GM21360 (cell line): Measurements from ENCODE around the gene AGPAT4.

Experiments used
- ATAC-seq: cut with Tn5 transposase; IDR thresholded peaks from one replicate; pipeline ENCODE4 v1.9.1; 2021; ENCODE audit warnings: mild to moderate bottlenecking, moderate library complexity; ENCODE audit not compliant: unreplicated experiment

Gene AGPAT4

DNA sequence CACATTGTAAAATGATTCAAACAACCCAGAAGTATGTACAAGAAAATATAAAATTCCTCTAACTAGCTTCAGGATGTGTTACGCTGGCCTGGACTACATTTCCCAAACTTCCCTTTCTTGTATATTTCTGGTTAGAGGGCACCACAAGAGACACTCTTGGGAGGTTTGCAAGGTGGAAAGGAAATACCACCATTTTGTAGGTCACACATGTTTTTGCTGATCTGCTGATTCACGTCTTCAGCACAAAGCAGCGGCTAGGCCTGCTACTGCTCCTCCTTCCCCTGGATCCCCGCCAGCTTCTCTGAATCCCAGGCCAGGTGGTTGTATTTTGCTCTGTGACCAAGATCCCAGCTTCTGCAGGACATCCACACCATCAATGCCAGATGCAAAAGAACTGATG lies 104.2 kb downstream of the AGPAT4 start:
- ATAC-seq: no peak

DNA sequence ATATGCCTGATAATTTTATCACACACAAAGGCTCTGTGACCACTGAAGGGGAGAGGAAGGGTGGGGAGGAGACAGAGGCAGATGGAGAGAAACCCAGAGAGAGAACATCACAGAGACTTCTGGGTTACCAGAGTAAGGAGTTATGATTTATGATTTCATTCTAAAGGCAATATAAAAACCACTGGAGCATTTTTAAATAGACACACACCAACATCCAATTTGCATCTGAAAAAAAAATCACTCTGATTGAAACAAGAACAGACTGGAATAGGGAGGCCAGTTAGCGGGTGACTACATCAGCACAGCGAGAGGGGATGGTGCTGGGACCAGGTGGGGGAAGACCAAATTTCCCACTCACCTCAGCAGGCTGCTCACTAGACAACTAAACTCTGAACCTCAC lies 104.8 kb downstream of the AGPAT4 start:
- no peak for ATAC-seq

DNA sequence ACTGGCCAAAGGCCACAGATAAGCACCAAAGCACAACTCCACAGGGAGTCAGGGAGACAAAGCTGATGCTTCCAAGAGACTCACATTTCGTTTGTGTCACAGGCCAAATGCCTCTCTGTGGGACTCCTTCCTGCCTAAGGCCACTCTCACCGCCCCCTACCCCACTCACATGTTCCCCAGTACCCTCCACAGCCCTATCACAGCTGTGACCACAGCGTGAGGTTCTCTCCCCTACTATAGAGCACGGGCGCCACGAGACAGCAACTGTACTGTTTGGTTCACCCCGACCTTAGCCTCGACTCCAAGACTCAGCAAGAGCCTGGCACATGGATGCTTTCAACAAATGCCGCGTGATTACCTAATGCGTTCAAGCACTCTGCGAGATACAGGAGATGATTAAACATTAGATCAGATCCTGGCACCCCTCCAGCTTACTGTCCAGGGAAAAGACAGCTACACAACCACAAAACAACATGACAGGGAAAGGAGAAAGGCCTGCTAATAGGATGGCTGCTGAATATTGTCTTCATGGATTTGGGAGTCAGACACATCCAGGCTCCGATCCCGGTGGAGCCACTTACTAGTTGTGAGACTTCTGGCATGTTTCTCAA lies 105.5 kb downstream of the AGPAT4 start:
- ATAC-seq: no peak

DNA sequence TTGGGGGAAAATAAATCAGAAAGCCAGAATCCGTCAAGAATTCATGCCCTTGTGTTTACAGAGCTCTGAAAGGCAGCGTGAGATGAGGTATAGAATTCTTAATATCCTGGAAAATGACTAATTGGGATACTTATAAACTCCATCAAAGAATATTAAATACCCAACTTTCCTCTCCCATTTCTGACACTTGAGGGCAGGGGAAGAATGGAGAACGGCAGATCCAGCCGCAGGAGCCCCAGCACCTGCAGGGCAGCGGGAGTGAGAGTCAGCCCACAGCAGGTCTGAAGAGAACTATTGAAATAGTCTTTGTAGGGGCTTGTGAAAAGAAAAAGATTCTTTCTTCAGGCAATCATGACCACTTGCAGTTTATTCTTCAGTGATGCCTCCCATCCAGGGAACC lies 107.2 kb downstream of the AGPAT4 start:
- ATAC-seq: no peak

DNA sequence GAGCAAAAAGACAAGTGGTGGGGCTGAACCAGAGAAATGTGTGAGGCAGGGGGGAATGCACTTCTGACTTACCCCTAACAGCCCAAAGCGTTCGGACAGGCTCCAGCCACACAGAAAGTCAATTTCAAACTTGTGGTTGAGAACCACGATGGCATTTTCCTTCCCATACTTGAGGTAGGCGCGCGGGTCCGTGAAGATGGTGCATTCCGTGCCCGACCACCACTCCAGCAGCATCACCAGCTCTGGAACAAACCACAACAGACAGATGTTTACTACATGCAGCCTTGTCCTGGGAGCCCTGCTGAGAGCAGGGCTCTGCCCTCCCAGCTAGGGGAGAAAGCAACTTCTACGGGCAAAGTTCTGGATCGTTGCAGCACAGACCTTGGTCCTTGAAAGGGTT lies 107.7 kb downstream of the AGPAT4 start:
- ATAC-seq: no peak

DNA sequence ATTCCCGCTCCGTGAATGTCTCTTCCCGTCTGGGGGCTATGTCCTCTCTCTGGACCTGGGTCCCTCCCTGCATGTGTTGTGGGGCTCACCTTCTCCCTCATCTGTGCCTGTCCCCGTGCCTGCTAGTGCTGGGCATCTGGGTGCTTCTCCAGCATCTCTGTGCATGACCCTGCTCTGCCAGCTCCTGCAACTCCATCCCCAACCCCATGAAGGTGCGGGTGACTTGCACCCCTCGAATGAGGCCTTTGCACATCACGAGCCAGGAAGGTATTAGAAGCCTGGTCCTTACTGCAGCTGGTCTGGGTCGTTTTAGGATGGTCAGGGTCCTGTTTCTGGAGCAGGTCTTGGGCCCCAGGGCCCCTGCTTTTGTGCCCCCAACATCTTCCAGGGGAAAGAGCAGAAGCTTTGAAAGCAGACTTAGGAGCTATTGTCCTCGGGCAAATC lies 109.7 kb downstream of the AGPAT4 start:
- ATAC-seq: no peak

DNA sequence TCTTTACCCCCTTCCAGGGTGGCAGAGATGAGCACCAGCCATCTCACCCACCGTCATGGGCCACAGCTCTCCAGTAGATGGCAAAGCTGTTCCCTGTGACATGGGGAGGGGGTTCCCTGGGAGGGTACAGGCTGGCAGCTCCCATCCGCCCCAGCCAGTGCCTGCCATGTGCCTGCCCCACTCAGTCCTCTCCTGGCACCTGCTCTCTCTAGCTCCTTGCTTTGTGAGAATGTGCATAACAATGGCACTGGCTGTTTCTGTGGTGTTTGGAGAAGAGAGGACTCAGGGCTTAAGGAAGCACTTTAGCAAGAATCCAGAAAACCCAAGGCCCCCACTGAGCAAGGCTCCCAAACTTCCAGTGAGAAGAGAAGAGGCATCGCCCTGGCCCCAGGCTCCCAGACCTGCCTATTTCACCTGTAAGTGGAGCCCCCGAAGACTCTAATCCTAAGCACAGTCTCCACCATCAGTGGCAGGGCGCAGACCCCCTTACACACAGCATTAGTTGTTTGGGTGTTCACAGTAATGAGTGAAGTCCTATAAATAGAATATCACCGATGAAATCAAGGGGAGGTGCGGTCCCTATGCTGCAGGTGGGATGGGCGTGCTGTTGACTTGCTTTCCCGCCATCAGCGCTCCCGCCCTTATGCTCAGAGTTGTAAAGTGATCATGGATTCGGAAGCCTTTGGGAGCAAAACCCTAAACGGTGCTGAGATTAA lies 110.2 kb downstream of the AGPAT4 start:
- ATAC-seq: no peak

DNA sequence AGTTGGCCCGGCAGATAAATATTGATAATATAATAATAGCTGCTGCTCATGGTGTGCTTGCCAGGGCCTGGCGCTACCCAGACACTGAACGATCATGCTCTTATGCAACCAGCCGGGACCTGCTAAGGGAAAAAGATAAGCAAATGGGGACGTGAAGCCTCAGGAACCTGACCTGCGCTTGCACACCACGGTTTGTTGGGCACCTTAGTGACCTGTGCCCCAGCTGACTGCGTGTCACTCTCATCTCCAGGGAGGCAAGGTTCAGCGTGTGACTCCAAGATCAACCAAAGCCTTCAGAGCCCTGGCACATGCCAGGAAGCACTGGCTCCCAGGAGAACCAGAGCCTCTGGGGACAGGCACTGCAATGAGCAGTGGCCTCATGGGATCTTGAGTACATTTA lies 111.1 kb downstream of the AGPAT4 start:
- ATAC-seq: no peak

DNA sequence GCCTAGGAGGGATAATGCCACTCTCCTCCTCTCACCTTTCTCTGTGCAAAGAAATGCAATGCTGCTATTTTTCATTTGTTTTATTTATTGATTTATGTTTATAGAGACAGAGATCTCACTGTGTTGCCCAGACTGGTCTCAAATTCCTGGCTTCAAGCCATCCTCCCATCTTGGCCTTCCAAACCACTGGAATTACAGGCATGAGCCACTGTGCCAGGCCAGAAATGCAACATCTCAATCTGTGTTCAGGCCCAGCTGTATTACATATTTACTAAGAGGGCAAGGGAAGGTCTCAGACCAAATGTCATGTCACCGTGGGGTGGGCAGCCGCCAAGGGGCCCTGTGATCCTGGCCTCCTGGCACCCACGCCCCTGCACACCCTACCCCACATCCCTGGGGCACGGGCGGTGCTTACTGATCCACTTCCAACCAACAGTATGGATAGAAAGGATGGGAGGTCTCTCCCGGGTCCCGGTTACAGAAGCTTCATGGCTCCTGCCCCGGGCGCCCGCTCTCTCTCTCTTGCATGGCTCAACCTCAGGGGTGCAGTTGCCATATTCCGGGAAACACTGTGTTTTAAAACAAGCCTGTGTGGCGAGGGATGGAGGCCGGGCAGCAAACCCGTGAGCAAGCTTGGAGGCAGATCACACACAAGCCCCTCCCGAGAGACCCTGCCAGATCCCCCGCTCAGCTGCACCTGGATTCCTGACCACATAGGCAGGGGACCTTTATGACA lies 111.8 kb downstream of the AGPAT4 start:
- no peak for ATAC-seq

DNA sequence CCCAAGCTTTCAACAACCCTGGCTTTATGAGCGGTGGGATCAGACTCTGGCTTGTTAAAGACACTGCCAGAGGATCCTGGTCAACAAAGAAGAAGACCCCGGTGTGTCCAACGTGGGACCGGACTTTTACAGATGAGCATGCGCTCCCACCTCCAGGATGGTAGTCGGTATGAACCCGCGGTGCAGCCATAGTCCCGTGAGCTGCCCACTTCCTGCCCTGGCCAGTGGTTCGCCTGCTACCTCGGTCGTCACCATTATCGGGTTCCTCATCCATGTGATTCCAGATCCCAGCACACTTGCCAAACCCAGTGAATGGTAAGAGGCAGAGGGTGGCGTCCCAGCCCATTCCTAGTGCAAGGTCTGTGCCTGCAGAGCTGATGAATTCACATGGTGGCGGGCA lies 112.7 kb downstream of the AGPAT4 start:
- ATAC-seq: no peak

DNA sequence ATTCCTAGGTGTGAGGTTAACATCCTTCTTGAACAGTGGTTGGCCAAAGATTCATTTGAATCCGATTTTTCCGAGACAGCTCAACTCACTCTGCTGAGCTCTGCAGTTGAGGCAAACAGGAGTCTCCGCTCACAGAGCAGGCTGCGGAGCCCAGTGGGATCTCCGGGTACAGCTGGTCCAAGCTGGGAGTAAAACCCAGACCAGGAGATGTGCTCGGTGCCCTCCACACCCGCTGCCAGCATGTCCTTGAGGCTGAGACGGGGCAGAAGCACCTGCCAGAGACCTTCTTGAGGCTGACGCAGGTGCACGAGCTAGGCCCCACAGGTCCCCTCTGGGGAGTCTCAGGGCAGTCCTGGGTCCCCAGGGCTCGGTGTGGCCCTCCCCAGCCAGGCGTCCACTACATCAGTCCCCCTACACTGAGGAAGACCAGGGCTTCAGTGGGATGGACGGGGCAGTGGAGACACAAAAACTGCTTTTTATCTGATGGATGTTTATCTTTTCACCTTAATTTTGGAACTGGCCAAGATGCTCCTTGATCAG lies 119.0 kb downstream of the AGPAT4 start:
- ATAC-seq: no peak

DNA sequence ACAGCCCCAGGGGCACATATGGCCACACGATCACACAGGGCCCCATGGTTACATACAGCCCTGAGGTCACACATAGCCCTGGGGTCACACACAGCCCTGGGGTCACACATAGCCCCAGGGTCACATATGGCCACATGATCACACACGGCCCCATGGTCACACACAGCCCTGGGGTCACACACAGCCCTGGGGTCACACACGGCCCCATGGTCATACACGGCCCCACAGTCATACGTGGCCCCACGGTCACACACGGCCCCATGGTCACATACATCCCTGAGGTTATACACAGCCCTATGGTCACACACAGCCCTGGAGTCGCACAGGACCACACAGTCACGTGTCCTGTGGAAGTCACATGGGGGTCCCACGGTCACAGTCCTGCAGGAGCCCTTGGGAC lies 120.1 kb downstream of the AGPAT4 start:
- no peak for ATAC-seq

DNA sequence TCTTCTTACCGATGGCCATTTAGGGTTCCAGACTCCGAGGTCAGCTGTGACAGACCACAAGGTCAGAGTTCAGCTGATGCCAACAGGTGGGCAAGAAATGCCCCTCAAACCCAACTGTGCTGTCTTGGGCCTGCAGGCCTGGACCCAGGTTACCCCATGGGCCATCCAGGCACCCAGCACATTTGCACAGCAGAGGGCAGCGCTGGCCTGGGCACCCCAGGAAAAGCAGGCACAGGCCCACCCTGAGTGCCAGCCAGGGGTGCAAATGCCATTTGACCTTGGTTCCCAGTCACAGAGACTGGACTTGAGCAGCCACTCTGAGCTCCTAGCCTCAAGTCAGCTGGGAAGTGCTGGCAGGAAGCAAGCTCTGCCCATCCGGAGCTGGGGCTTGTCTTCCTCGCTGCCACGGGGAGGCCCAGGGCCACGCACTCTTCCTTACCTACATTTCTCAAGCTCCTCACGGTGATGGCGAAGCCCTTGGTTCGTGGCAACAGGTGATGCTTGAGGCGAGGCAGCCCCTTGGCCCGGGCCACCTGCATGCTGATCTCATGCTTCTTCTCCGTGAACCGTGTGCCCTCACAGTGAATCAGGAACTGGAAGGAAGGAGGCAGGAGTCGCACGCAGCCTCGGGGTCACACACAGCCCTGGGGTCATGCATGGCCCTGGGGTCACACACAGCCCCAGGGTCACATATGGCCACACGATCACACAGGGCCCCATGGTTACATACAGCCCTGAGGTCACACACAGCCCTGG lies 120.8 kb downstream of the AGPAT4 start:
- no peak for ATAC-seq

DNA sequence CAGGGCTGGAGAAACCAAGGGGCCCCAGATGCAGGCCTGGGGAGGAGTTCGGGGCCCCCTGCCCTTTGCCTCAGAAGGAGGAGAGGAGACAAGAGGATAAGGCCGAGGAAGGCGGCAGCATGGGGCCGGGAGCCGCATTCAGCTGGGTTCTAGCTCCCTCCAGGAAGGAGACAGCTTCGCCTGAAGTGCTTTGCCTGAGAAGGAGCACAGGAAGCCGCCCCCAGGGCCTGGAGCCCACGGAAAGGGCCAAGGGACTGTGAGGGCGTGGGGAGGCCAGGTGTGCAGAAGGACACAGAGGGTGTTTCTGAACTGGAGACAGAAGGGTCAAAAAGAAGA lies 121.4 kb downstream of the AGPAT4 start:
- ATAC-seq: no peak

DNA sequence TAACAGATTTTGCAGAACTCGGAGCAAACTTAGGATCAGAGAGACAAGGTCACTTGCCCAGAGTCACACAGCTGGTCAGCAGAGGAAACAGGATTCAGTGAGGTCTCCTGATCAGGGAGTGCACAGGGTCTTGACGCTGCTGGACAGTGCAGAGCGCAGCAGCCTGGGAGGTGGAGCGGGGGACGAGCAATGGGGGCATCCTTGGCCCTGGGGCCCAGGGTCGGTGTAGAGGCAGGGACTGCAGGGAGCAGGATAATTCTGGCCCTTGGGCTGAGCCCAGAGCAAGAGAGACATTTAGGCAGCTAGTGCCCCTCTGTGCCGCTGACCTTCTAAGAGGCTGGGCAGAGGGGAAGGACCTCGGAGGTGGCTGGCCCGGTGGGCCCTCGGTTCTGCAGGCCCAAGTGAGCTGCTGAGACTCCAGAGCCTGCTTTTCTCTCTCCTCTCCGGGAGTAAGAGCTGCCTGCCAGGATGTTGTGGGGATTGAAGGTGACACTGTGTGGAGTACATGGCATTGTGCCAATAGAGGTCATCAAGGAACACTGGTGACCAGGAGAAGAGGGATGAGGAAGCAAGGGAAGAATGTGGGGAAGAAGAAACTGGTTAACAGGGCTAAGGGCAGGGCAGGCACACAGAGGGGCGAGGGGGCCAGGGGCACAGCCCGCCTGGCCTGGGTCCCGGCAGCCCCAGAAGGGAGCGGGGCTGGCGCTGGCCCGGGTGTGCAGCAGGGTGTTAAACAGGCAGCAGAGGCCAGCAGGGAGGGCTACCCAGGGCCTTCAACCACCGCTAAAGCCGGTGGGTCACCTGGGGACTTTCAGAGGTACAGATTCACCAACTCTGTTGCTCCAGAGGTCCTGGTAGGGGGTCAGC lies 122.0 kb downstream of the AGPAT4 start:
- no peak for ATAC-seq

DNA sequence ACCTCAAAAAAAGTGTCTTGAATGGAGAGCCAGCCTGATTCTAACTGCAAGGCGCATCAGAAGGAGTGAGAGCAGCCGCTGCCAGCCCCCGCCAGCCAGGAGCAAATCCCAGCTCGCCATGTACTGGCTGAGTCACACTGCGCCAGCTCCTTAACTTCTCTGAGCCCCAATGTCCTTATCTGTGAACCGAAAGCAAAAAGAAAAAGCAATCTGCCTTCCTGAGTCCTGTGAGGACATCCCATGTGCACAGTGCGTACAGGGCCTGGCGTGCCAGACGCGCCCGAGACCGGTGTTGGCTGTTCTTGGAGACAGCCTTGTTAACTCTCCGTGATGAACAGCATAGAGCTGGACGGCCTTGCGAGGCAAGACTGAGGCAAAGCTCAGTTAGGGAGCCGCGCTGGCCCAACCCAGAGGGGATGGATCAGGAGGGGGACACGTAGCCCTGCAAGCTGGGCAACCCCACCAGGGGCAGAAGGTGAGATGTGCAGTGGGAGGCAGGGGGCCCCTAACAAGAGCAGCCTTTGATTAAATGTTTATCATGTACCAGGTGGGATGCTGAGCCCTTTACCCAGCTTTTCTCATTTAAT lies 122.7 kb downstream of the AGPAT4 start:
- no peak for ATAC-seq

DNA sequence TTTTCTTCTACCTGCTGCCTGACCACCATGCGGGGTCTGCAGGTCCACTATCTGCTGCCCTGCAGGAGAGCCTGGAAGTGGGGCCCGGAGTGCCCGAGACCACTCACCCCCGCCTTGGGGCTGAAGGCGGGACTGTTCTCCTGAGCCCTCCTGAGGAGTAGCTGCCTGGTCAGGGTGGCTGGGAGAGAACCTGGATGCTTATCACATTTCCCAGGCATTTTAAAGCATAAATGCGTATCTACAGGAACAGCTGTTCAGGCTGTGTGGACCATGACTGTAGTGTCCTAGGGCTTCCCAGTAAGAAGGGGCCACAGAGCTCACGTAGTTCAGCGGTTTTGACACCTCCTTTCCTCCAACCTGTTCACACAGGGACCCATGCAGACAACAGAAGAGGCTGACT lies 123.3 kb downstream of the AGPAT4 start:
- no peak for ATAC-seq

DNA sequence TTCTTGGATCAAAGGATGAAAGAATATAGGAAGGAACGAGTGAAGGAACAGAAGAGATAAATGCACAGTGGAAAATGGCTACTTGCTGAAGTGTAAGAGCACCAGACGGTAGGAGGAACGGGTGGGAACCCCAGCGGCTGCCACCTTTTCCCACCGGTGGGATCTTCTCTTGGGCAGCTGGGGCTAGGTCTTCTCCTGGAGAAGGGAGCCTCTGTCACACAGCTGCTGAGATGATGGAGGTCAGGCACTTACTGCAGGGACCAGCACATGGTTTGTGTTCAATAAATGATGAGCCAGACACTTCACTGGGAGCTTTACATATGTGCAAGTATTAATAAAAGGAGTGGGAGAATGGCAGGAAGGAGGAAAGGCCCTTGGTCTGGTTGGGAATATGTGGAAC lies 123.7 kb downstream of the AGPAT4 start:
- ATAC-seq: no peak

DNA sequence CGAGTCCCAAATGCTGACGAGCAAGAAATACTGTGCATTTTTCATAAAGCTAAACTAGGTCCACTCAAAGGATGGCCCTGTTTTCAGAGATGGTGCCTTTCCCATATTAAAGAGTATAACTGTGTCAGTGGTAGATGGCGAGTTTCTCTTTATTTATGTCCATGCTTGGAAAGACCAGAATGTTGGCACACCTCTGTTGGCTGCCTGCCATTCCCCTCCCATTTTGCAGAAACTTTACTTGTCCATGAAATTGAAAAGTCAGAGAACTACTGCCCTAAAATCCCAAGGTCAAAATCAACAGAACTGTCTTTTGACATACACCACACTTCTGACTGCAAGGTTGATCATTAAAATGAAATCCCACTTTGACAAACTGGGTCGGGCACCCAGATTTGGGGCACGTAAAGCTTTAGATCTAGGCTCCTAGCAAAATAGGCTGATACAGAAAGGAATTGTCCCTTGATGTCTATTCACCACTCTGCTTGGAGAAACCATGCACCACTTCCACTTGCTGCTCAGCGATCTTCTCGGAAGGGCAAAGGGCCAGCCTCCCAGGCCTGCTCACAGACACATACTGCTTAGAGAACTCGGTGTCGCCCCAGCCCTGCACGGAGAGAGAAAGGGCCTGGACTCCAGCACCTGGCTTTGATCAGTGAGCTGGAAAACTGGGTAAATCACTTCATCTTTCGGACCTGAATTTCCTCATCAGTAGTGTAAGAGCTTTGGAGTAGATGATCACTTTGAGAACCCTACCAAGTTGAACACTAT lies 130.0 kb downstream of the AGPAT4 start:
- ATAC-seq: no peak
